Left renal pelvis (tissue), 4 donors: ENCODE measurements around the gene KIF15. TPM values are rescaled to one million over a fixed set of nuclear protein-coding genes. Genes with fewer than 3 reads are reported as not detected.

ENCODE experiments used
- DNase-seq, 4 donors: peaks; one replicate each; pipeline ENCODE4 v3.0.0-alpha.2; 2013; ENCODE audit warnings: low read depth in 4 of 4, low spot score in 3 of 4
- polyA plus RNA-seq, 4 donors: library from polyadenylated mRNA; unstranded; fragments of 120-200 nt; gene quantifications; one replicate each; pipeline ENCODE4 v1.2.1, GENCODE V29; 2013; ENCODE audit not compliant: insufficient read length in 4 of 4

The KIF15 gene
- polyA plus RNA-seq, 4 donors, result 20.8 to 27.2 (median 25.0) TPM

- no peak for DNase-seq
Observed at GRCh38 chr3:44877333-44877732, 115.7 kb downstream of the KIF15 start.

- no peak for DNase-seq
Observed at GRCh38 chr3:44880284-44880683, 118.7 kb downstream of the KIF15 start.

GRCh38 chr3:44883213-44883955 is 121.8 kb downstream of the KIF15 start:
- DNase-seq, result no peak

- no peak for DNase-seq
Observed at GRCh38 chr3:44883999-44884431, 122.4 kb downstream of the KIF15 start.

GRCh38 chr3:44885618-44886017 is 124.0 kb downstream of the KIF15 start:
- DNase-seq, result no peak

- no peak for DNase-seq
Observed at GRCh38 chr3:44886561-44886960, 125.0 kb downstream of the KIF15 start.

- DNase-seq, result no peak
Observed at GRCh38 chr3:44887101-44887500, 125.5 kb downstream of the KIF15 start.

GRCh38 chr3:44890258-44890657 is 128.7 kb downstream of the KIF15 start:
- no peak for DNase-seq

- DNase-seq, result no peak
Observed at GRCh38 chr3:44890852-44891251, 129.3 kb downstream of the KIF15 start.

- no peak for DNase-seq
Observed at GRCh38 chr3:44892689-44893088, 131.1 kb downstream of the KIF15 start.

- no peak for DNase-seq
Observed at GRCh38 chr3:44893097-44893496, 131.5 kb downstream of the KIF15 start.

- no peak for DNase-seq
Observed at GRCh38 chr3:44894485-44894884, 132.9 kb downstream of the KIF15 start.

- DNase-seq, result no peak
Observed at GRCh38 chr3:44896440-44896839, 134.8 kb downstream of the KIF15 start.

GRCh38 chr3:44899683-44900367 is 138.2 kb downstream of the KIF15 start:
- DNase-seq, result no peak

- no peak for DNase-seq
Observed at GRCh38 chr3:44902628-44903027, 141.0 kb downstream of the KIF15 start.

Other genes starting within 250 kb of the KIF15 start
- 10 to 100 TPM; 13.3 to 16.9 (median 16.4) TPM for gene ZKSCAN7, start 206.6 kb upstream of the KIF15 start, polyA plus RNA-seq
- 10 to 100 TPM in 3 of 4 donors, 1 to 10 TPM in 1; 8.8 to 15.7 (median 10.9) TPM for gene ZNF660, start 176.8 kb upstream of the KIF15 start, polyA plus RNA-seq
- 10 to 100 TPM; 28.0 to 37.0 (median 34.2) TPM for gene ZNF197, start 136.8 kb upstream of the KIF15 start, polyA plus RNA-seq
- 10 to 100 TPM in 3 of 4 donors, 1 to 10 TPM in 1; 7.4 to 12.5 (median 11.4) TPM for gene ZNF35, start 113.1 kb upstream of the KIF15 start, polyA plus RNA-seq
- gene ZNF502, start 49.1 kb upstream of the KIF15 start, polyA plus RNA-seq, result 10 to 100 TPM in 3 of 4 donors, 1 to 10 TPM in 1; 8.6 to 18.0 (median 14.1) TPM
- gene ZNF501, start 32.2 kb upstream of the KIF15 start, polyA plus RNA-seq, result 10 to 100 TPM; 11.6 to 12.9 (median 11.9) TPM
- gene KIAA1143, start 175 bp upstream of the KIF15 start, polyA plus RNA-seq, result 10 to 100 TPM; 49.7 to 75.7 (median 60.3) TPM
- 10 to 100 TPM; 17.8 to 28.5 (median 27.0) TPM for gene TMEM42, start 100.1 kb downstream of the KIF15 start, polyA plus RNA-seq
- gene TGM4, start 112.8 kb downstream of the KIF15 start, polyA plus RNA-seq, result under 1 TPM in 3 of 4 donors, not detected in 1; 0.06 to 0.10 (median 0.07) TPM
- gene ZDHHC3, start 214.4 kb downstream of the KIF15 start, polyA plus RNA-seq, result 10 to 100 TPM; 81.7 to 97.9 (median 84.8) TPM
- gene EXOSC7, start 214.4 kb downstream of the KIF15 start, polyA plus RNA-seq, result 10 to 100 TPM; 41.2 to 54.7 (median 51.5) TPM